ENCODE data around the gene GORASP1.
"Not testable (repeated sequence)": the region's sequence is repeated elsewhere in the genome, so short reads cannot be mapped to it uniquely, and the experiment has no call there.

The GORASP1 gene

DNA sequence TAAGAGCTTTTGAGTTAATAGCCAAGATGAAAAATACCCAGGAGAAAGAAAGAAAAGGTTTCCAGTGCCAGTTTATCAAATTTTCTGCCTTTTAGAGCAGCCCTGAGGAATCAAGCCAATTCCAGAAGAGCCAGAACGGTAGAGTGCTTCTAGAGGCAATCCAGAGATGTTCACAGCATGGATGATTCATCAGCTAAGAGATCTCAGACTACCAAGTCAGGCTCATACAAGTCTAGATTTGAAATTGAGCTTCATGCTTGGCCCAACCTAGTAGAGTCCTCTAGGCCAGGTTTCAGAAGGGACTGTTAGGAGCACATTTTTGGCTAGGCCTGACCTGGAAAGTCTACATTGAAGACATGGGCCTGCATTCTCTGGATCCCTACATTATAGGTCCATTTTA, 40.1 kb downstream of the GORASP1 start:
- Mint-ChIP-seq H3K27ac (no peak overlapping the region), H3K27me3 (ENCODE audit: low read depth) (no peaks in the 10 kb centered on the region), H3K36me3 (ENCODE audit: low read depth) (peaks cover 49% of the 10 kb centered on the region)

DNA sequence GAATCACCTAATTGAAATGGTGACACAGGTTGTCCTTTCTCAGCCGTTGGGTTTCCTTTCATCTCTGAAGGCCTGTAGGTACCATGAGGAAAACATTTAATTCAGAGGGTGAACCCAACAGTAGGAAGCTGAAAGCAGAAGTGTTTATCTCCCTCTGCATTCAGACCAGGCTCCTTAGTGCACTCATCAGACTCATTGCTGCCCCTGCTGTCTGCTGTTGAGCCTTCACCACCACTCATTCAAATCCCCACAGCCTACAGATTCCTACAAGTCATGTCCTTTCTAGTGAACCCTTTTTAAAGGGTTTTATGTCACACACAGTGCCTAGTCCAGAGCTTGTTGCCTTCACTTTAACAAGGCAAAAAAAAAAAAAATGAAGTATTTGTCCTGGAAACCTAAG, 42.2 kb downstream of the GORASP1 start:
- Mint-ChIP-seq H3K27ac (peak overlapping the region; percentile 11 to 62 (median 55)), H3K9me3 (peaks cover 8% of the 10 kb centered on the region), H3K4me3 (no peak overlapping the region), H3K27me3 (ENCODE audit: low read depth) (no peaks in the 10 kb centered on the region), H3K36me3 (ENCODE audit: low read depth) (peaks cover 44% of the 10 kb centered on the region), H3K4me1 (peaks cover 5% of the 10 kb centered on the region)
- TF ChIP-seq, protein P1, sequence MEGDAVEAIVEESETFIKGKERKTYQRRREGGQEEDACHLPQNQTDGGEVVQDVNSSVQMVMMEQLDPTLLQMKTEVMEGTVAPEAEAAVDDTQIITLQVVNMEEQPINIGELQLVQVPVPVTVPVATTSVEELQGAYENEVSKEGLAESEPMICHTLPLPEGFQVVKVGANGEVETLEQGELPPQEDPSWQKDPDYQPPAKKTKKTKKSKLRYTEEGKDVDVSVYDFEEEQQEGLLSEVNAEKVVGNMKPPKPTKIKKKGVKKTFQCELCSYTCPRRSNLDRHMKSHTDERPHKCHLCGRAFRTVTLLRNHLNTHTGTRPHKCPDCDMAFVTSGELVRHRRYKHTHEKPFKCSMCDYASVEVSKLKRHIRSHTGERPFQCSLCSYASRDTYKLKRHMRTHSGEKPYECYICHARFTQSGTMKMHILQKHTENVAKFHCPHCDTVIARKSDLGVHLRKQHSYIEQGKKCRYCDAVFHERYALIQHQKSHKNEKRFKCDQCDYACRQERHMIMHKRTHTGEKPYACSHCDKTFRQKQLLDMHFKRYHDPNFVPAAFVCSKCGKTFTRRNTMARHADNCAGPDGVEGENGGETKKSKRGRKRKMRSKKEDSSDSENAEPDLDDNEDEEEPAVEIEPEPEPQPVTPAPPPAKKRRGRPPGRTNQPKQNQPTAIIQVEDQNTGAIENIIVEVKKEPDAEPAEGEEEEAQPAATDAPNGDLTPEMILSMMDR (IDR thresholded peaks at IDR 0.05; ENCODE audit: unreplicated experiment in 3 of 3): peak; percentile 21 to 44 (median 39)

More for the DNA sequence above, 40.1 kb downstream of the GORASP1 start:
- TF ChIP-seq, protein P1 (IDR thresholded peaks at IDR 0.05; ENCODE audit: unreplicated experiment in 3 of 3): no peak
- Mint-ChIP-seq H3K4me3 (no peak overlapping the region), H3K4me1 (peaks cover 5% of the 10 kb centered on the region), H3K9me3 (no peaks in the 10 kb centered on the region)

DNA sequence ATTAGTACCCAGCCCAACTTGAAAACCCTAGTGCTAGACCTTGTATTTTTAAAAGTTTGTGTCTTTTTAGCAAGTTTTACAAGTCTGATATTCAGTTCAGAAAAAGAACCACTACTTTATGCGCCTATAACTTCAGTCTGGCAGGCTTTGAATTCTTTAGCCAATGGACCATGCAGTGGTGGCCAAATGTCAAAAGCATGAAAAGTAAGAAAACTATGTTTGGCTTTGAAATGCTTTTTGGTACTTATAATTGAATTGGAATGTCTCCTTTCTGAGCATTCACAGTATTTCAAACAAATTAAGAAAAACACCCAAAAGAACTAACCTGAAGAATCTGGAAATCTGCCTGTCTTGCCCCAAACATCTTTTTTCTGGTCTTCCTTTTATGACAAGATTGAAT, 42.8 kb downstream of the GORASP1 start:
- Mint-ChIP-seq H3K27me3 (ENCODE audit: low read depth) (no peaks in the 10 kb centered on the region), H3K27ac (peak overlapping the region; percentile 11 to 62 (median 55)), H3K4me1 (peaks cover 5% of the 10 kb centered on the region), H3K9me3 (peaks cover 8% of the 10 kb centered on the region), H3K36me3 (ENCODE audit: low read depth) (peaks cover 45% of the 10 kb centered on the region), H3K4me3 (no peak overlapping the region)
- TF ChIP-seq, protein P1 (IDR thresholded peaks at IDR 0.05; ENCODE audit: unreplicated experiment in 3 of 3): no peak

DNA sequence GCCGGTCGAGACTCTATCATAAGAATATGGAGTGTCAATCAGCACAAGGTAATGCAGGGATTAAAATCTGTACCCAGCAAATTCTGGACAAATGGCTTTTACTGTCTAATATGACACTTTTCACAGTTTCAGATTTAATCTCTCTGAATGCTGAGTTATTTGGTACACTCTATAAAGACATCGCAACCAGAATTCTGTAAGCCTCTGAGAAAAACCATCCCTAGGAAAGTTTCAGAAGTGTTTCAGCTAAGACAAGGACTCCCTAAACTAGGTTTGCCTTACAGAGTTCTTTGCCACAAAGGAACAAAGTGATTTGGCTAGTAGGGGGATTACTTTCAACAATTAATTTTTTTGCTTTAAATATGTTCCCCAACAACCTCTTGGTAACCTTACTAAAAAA, 44.3 kb downstream of the GORASP1 start:
- Mint-ChIP-seq H3K36me3 (ENCODE audit: low read depth) (peaks cover 54% of the 10 kb centered on the region), H3K9me3 (peaks cover 8% of the 10 kb centered on the region), H3K27me3 (ENCODE audit: low read depth) (no peaks in the 10 kb centered on the region), H3K27ac (no peak overlapping the region), H3K4me3 (no peak overlapping the region), H3K4me1 (peaks cover 11% of the 10 kb centered on the region)
- TF ChIP-seq, protein P1 (IDR thresholded peaks at IDR 0.05; ENCODE audit: unreplicated experiment in 3 of 3): no peak

DNA sequence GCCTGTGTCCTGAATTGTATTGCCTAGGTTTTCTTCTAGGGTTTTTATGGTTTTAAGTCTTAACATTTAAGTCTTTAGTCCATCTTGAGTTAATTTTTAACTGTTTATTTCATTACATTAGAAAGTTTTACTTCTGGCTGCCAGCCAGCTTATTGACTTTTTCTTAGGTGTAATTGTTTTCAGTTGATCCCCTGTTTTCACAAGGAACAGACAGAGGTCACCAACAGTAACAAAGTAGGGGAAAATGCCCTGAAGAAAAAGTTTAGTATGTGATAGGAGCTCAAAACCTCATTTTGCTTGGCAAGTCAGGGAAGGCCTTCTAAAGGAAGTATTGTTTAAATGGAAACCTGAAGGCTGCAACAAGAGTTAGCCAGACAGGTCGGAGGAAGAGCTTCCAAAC, 45.2 kb downstream of the GORASP1 start:
- H3K4me3 Mint-ChIP-seq: no peak overlapping the region

DNA sequence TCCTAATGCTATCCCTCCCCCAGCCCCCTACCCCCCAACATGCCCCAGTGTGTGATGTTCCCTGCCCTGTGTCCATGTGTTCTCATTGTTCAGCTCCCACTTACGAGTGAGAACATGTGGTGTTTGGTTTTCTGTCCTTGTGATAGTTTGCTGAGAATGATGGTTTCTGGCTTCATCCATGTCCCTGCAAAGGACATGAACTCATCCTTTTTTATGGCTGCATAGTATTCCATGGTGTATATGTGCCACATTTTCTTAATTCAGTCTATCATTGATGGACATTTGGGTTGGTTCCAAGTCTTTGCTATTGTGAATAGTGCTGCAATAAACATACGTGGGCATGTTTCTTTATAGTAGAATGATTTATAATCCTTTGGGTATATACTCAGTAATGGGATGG, 46.2 kb downstream of the GORASP1 start:
- not testable (repeated sequence) for H3K27me3 Mint-ChIP-seq (ENCODE audit: low read depth); H3K4me3 Mint-ChIP-seq; H3K27ac Mint-ChIP-seq; H3K9me3 Mint-ChIP-seq
- Mint-ChIP-seq H3K36me3 (ENCODE audit: low read depth) (peaks cover 45% of the 10 kb centered on the region), H3K4me1 (peaks cover 17% of the 10 kb centered on the region)

More for the DNA sequence above, 45.2 kb downstream of the GORASP1 start:
- TF ChIP-seq, protein P1 (IDR thresholded peaks at IDR 0.05; ENCODE audit: unreplicated experiment in 3 of 3): no peak
- peaks cover 8% of the 10 kb centered on the region for H3K9me3 Mint-ChIP-seq
- peaks cover 46% of the 10 kb centered on the region for H3K36me3 Mint-ChIP-seq (ENCODE audit: low read depth)
- H3K27me3 Mint-ChIP-seq (ENCODE audit: low read depth): no peaks in the 10 kb centered on the region
- peaks cover 11% of the 10 kb centered on the region for H3K4me1 Mint-ChIP-seq
- peak overlapping the region in 2 of 3 experiments; percentile 20 to 90 for H3K27ac Mint-ChIP-seq
